ENCODE data around the gene CDH4.

GRCh38 chr20:61310954-61311353, 58.9 kb downstream of the CDH4 start:
- TF ChIP-seq CTCF (IDR thresholded peaks at IDR 0.05; ENCODE audit: insufficient read depth, low read depth, low read length): no peak
- TF ChIP-seq EZH2 (IDR thresholded peaks at IDR 0.05; ENCODE audit: insufficient read depth, low read length): no peak

Data from astrocyte (in vitro differentiated cells and primary cell).